WERI-Rb-1 (cell line): Measurements from ENCODE around the gene ZG16B.
A peak's percentile ranks its signal among the peaks of the same experiment; 100 is the strongest.

Source experiments
- DNase-seq: peaks from one replicate; pipeline ENCODE4 v3.0.0-alpha.2; 2020
- H3K27ac ChIP-seq: fragments of 250-450 bp; sonication (Bioruptor Pico); 2 replicates; pipeline ENCODE4 v1.5.1; 2020; ENCODE audit warnings: mild to moderate bottlenecking, moderate library complexity
- H3K27me3 ChIP-seq: fragments of 250-450 bp; sonication (Bioruptor Pico); 2 replicates; pipeline ENCODE4 v1.5.1; 2021; ENCODE audit warnings: mild to moderate bottlenecking, low read depth, moderate library complexity; ENCODE audit not compliant: insufficient read depth, severe bottlenecking
- H3K36me3 ChIP-seq: fragments of 250-450 bp; sonication (Bioruptor Pico); 2 replicates; pipeline ENCODE4 v1.5.1; 2020; ENCODE audit warnings: mild to moderate bottlenecking, moderate library complexity
- H3K4me3 ChIP-seq: 2 replicates; pipeline ENCODE4 v1.5.1; 2011; ENCODE audit warnings: low read depth, mild to moderate bottlenecking, control low read depth, low read length
- H3K9me3 ChIP-seq: fragments of 250-450 bp; sonication (Bioruptor Pico); 2 replicates; pipeline ENCODE4 v1.5.1; 2021; ENCODE audit warnings: mild to moderate bottlenecking, moderate library complexity; ENCODE audit not compliant: severe bottlenecking
- CTCF ChIP-seq: IDR thresholded peaks from 2 replicates; pipeline ENCODE4 v1.5.1; 2011; ENCODE audit warnings: low read depth, mild to moderate bottlenecking, control low read depth, inconsistent platforms, low read length

ZG16B gene

GRCh38 chr16:2799205-2799858 is 30.8 kb upstream of the ZG16B start:
- no peak for TF ChIP-seq CTCF
- Histone ChIP-seq H3K36me3 (no peaks in the 10 kb centered on the region), H3K9me3 (peaks cover 3% of the 10 kb centered on the region), H3K4me3 (no peak overlapping the region), H3K27me3 (no peaks in the 10 kb centered on the region), H3K27ac (0 out of 2 replicates have a peak overlapping the region, but pooled peaks have one; percentile 35)
- no peak for DNase-seq

GRCh38 chr16:2799859-2800226 is 30.3 kb upstream of the ZG16B start:
- TF ChIP-seq CTCF: no peak
- H3K27me3 ChIP-seq: no peaks in the 10 kb centered on the region
- no peak for DNase-seq
- H3K36me3 ChIP-seq: no peaks in the 10 kb centered on the region
- 0 out of 2 replicates have a peak overlapping the region, but pooled peaks have one; percentile 35 for H3K27ac ChIP-seq
- H3K4me3 ChIP-seq: no peak overlapping the region
- H3K9me3 ChIP-seq: peaks cover 3% of the 10 kb centered on the region

- no peak for DNase-seq
- H3K36me3 ChIP-seq: no peaks in the 10 kb centered on the region
These were observed 26.4 kb upstream of the ZG16B start for GRCh38 chr16:2803545-2804195.

GRCh38 chr16:2804728-2805127 is 25.4 kb upstream of the ZG16B start:
- no peak overlapping the region for H3K4me3 ChIP-seq
- no peaks in the 10 kb centered on the region for H3K27me3 ChIP-seq
- H3K27ac ChIP-seq: no peak overlapping the region
- no peak for TF ChIP-seq CTCF
- no peaks in the 10 kb centered on the region for H3K36me3 ChIP-seq
- H3K9me3 ChIP-seq: peaks cover 3% of the 10 kb centered on the region
- no peak for DNase-seq

More at GRCh38 chr16:2803545-2804195, 26.4 kb upstream of the ZG16B start:
- Histone ChIP-seq H3K27me3 (no peaks in the 10 kb centered on the region), H3K4me3 (no peak overlapping the region), H3K27ac (no peak overlapping the region), H3K9me3 (peaks cover 3% of the 10 kb centered on the region)
- TF ChIP-seq CTCF: no peak

GRCh38 chr16:2806286-2806685 is 23.8 kb upstream of the ZG16B start:
- H3K36me3 ChIP-seq: no peaks in the 10 kb centered on the region
- no peak for DNase-seq
- H3K27me3 ChIP-seq: no peaks in the 10 kb centered on the region
- no peak for TF ChIP-seq CTCF
- peaks cover 3% of the 10 kb centered on the region for H3K9me3 ChIP-seq
- no peak overlapping the region for H3K4me3 ChIP-seq
- H3K27ac ChIP-seq: no peak overlapping the region
